Neural cell (in vitro differentiated cells): ENCODE data around the gene SNAPC5.

Experiments
- CTCF ChIP-seq: fragments of 450-650 bp; IDR thresholded peaks from 2 replicates; pipeline ENCODE4 v1.5.1; 2014; ENCODE audit warnings: antibody characterized with exemption, mild to moderate bottlenecking, moderate library complexity; ENCODE audit not compliant: poor library complexity, severe bottlenecking
- EZH2 ChIP-seq: fragments of 200-600, 300-800 bp; shearing (Covaris generic), sonication (generic); IDR thresholded peaks from 2 replicates; pipeline ENCODE4 v1.6.1; 2014; ENCODE audit warnings: antibody characterized with exemption, low read length, borderline replicate concordance, mild to moderate bottlenecking; ENCODE audit not compliant: insufficient read depth, poor library complexity, severe bottlenecking

GRCh38 chr15:66496951-66497501 is 536 bp downstream of the SNAPC5 start:
- no peak for TF ChIP-seq CTCF
- no peak for TF ChIP-seq EZH2
